Astrocyte of the spinal cord (primary cell): ENCODE data around the gene CHD1.

Experiments
- DNase-seq: peaks from one replicate; pipeline ENCODE4 v3.0.0; 2011; ENCODE audit warnings: low read depth, low spot score
- H3K4me3 ChIP-seq: 2 replicates; pipeline ENCODE4 v1.5.1; 2011; ENCODE audit warnings: low read depth, mild to moderate bottlenecking, low read length, moderate library complexity
- in situ Hi-C: cut with HindIII; loops from 2 replicates; pipeline ENCODE4 v1.10.0; 2017; ENCODE audit warnings: low sequenced_read_pairs
- TF ChIP-seq, protein P1 (sequence below): IDR thresholded peaks from 2 replicates; pipeline ENCODE4 v1.5.1; 2012; ENCODE audit warnings: low read depth, mild to moderate bottlenecking, low read length, inconsistent platforms

CHD1 gene

DNA sequence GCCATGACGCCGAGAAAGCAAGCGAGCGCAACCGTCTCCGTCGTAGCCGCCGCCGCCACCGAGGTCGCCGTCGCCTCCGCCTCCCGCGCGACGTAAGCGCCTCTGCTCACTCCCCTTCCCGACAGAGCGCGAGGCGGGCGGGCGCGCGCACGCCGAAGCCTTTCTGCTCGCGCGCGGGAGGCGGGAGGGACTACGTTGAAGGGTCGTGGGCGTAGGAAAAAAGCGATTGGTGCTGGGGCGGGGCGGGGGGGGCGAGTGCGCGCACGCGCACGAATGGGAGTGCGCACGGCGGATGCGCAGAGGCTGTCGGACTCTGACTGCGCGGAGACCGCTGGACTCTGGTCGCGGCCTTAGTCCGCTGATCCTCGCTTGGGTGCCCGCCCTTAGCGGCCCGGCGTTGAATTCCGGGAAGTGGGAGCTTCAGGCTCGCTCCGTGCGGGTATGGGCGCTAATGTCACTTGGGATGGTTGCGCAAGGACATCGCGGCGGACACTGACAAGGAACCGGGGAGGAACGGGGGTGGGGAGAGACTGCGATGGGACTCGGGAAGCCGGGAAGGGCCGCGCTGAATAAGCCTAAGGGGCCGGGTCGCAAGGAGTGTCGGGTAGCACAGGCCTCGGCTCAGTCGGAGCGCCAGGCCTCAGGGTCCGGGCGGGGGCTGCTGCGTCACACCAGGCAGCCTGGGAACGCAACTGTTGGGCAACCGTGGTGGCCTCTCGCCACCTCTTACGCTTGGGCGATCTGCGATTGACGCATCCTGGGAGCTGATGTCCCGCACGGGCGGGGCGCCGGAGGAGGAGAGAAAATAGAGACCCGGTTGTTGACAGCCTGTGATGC, at the start of gene CHD1:
TSS of gene CHD1 (minus strand) at position 135 of the 837 bp plus-strand sequence. CDS start 2,621 bp downstream, outside the sequence.
- TF ChIP-seq, protein P1, sequence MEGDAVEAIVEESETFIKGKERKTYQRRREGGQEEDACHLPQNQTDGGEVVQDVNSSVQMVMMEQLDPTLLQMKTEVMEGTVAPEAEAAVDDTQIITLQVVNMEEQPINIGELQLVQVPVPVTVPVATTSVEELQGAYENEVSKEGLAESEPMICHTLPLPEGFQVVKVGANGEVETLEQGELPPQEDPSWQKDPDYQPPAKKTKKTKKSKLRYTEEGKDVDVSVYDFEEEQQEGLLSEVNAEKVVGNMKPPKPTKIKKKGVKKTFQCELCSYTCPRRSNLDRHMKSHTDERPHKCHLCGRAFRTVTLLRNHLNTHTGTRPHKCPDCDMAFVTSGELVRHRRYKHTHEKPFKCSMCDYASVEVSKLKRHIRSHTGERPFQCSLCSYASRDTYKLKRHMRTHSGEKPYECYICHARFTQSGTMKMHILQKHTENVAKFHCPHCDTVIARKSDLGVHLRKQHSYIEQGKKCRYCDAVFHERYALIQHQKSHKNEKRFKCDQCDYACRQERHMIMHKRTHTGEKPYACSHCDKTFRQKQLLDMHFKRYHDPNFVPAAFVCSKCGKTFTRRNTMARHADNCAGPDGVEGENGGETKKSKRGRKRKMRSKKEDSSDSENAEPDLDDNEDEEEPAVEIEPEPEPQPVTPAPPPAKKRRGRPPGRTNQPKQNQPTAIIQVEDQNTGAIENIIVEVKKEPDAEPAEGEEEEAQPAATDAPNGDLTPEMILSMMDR = no peak
- peak within 1 kb of the TSS; percentile 78 for H3K4me3 ChIP-seq
- peak; percentile 99 for DNase-seq
- in situ Hi-C loops = no loop called here

DNA sequence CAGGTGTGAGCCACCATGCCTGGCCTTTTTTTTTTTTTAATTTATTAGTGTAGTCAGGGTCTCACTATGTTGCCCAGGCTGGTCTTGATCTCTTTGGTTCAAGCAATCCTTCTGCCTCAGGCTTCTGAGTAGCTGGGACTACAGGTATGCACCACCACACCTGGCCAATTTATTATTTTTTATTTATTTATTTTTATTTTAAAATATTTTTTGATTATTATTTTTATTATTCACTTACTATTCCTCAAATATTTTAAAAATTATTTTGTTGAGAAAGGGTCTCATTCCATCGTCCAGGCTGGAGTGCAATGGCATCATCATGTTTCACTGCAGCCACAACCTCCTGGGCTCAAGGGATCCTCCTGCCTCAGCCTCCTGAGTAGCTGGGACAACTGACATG, 49.7 kb upstream of the CHD1 start:
- H3K4me3 ChIP-seq = no peak overlapping the region
- in situ Hi-C loops = no loop called here
- no peak for DNase-seq
- TF ChIP-seq, protein P1 = no peak

DNA sequence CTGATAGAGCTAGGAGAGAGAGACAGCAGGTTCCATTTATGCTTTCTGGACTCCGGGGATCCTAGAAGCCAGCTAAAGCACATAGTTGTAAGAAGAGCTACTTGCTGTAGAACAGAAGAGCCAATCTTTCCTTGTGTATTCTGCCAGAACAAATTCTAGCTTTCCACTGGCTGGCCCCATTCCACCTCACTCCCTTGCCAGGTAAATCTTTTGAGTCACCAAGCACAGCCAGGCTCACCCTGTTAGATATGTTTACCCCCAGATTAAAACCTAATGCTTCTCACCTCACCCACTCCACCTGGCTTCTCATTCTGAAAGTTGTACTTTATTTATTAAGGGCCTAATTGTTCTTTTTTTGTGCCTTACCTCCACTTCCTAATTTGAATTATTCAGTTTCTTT, 48.9 kb upstream of the CHD1 start:
- DNase-seq = no peak
- TF ChIP-seq, protein P1 = no peak
- in situ Hi-C loops = no loop called here

DNA sequence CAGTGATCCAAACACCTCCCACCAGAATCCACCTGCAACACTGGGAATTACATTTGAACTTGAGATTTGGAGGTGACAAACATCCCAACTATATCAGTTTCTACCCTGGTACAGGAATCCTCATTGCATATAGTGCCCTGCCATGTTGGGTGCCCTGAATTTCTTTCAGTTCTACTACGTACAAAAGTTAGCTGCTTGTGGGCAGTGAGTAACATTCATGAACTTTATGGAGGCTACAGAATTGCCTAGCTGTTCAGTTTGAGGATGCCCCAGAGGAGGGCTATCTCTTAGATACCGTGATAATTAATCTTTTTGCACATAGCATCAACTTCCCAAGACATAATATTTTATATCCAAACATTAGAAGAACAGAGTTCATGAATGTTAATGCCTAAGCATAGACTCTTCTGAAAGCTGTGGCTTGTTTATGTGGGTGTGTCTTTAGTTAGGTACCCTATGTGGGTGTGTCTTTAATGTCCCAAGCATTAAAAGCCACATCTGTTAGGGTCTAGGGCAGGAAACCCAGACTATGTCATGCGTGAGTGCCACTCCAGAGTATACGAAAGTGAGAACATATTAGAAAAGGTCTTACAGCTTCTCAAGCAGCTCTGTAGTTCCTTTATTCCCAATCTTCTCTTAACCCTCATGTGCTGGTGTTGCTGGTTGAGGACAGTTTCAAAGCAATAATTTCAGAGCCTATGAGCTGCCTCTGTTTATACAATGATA, 47.0 kb upstream of the CHD1 start:
- no peak overlapping the region for H3K4me3 ChIP-seq
- no peak for DNase-seq
- TF ChIP-seq, protein P1 = no peak
- in situ Hi-C loops = no loop called here

More for the DNA sequence above, 48.9 kb upstream of the CHD1 start:
- H3K4me3 ChIP-seq = no peak overlapping the region

DNA sequence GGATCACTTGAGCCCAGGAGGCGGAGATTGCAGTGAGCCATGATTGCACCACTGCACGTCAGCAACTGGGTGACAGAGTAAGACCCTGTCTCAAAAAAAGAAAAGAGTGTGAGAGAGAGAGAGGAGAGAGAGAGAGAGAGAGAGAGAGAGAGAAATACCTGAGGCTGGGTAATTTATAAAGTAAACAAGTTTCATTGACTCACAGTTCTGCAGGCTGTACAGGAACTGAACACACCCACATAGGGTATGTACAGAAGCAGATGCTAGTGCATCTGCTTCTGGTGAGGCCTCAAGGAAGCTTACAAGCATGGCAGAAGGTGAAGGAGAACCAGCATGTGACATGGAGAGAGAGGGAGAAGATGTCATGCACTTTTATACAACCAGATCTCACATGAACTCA, 46.4 kb upstream of the CHD1 start:
- DNase-seq = no peak
- no peak overlapping the region for H3K4me3 ChIP-seq
- TF ChIP-seq, protein P1 = no peak
- in situ Hi-C loops = no loop called here

DNA sequence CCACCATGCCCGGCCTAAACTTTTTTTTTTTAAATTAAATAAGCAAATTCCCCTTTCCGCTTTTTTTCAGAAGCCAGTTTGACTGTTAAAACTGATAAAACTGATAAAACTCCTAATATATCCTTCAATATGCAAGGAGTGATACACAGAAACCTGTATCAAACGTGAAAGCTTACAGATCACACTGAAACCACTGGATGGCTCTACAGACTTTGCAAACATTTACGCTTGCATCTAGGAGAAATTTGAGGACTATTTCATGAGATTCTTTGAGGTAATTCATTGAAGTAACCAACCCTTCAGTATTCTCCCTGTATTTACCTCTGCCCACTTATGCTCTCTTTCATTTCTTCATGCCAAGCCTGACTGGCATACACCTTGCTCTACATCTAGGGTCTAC, 40.6 kb upstream of the CHD1 start:
- H3K4me3 ChIP-seq = no peak overlapping the region
- TF ChIP-seq, protein P1 = no peak
- in situ Hi-C loops = no loop called here
- DNase-seq = no peak
